Muscle of leg (tissue), 9 donors: ENCODE results near the gene ZNF778. TPM values are rescaled to one million over a fixed set of nuclear protein-coding genes. Genes with fewer than 3 reads are reported as not detected.

Experiments used
- polyA plus RNA-seq, 8 donors: library from polyadenylated mRNA; unstranded; fragments of 120-200 nt; gene quantifications; one replicate each; pipeline versions ENCODE4 v1.2.1 to v1.2.3, GENCODE V29; 2013; ENCODE audit warnings: inconsistent platforms in 1 of 8, low replicate concordance in 1 of 8; ENCODE audit not compliant: insufficient read length in 8 of 8, insufficient read depth in 1 of 8
- total RNA-seq: library from RNA; stranded (reverse); fragments of 120-200 nt; gene quantifications from one replicate; pipeline ENCODE4 v1.2.4, GENCODE V29; 2013

ZNF778 gene
- total and polyA plus RNA-seq, 9 donors, result 4.6 to 7.7 (median 5.6) TPM

Other genes starting within 250 kb of the ZNF778 start
- gene CBFA2T3, start 240.5 kb upstream of the ZNF778 start, total RNA-seq, result 3.8 TPM
- 10 to 100 TPM; 13.2 to 23.0 (median 18.6) TPM for gene CBFA2T3, start 240.5 kb upstream of the ZNF778 start, polyA plus RNA-seq
- 18.4 TPM for gene ACSF3, start 123.9 kb upstream of the ZNF778 start, total RNA-seq
- gene ACSF3, start 123.9 kb upstream of the ZNF778 start, polyA plus RNA-seq, result 10 to 100 TPM; 13.4 to 18.6 (median 16.6) TPM
- gene CDH15, start 46.0 kb upstream of the ZNF778 start, total RNA-seq, result 121 TPM
- gene CDH15, start 46.0 kb upstream of the ZNF778 start, polyA plus RNA-seq, result 100 to 1,000 TPM; 124 to 276 (median 191) TPM
- not detected for gene SLC22A31, start 17.2 kb upstream of the ZNF778 start, total RNA-seq
- 1 to 10 TPM in 7 of 8 donors, under 1 TPM in 1; 0.70 to 5.5 (median 1.9) TPM for gene SLC22A31, start 17.2 kb upstream of the ZNF778 start, polyA plus RNA-seq